Esophagus squamous epithelium (tissue), 5 donors: ENCODE results near the gene RILP. TPM values are rescaled to one million over a fixed set of nuclear protein-coding genes. Genes with fewer than 3 reads are reported as not detected.

Experiments
- DNase-seq: peaks from one replicate; lab custom pipeline; 2025; lab: John Stamatoyannopoulos, UW
- H3K27ac ChIP-seq, 4 donors: fragments of 200-600 bp; sonication (generic); one replicate each; pipeline ENCODE4 v1.5.1; 2016 to 2019; ENCODE audit warnings: mild to moderate bottlenecking in 1 of 4
- H3K27me3 ChIP-seq, 4 donors: fragments of 200-600 bp; sonication (generic); 1 replicate in 3 of 4; 2 replicates in 1 of 4; pipeline versions ENCODE4 v1.5.1 to v1.6.0; 2017 to 2021; ENCODE audit warnings: antibody characterized with exemption in 1 of 4
- H3K36me3 ChIP-seq, 3 donors: fragments of 200-600 bp; sonication (generic); one replicate each; pipeline ENCODE4 v1.5.1; 2016 to 2019
- H3K4me1 ChIP-seq, 3 donors: fragments of 200-600 bp; sonication (generic); one replicate each; pipeline ENCODE4 v1.5.1; 2017 to 2019
- H3K4me3 ChIP-seq, 4 donors: fragments of 200-600 bp; sonication (generic); 1 replicate in 3 of 4; 2 replicates in 1 of 4; pipeline ENCODE4 v1.5.1; 2016 to 2019; ENCODE audit warnings: mild to moderate bottlenecking in 2 of 4, moderate library complexity in 1 of 4
- H3K9me3 ChIP-seq, 3 donors: fragments of 200-600 bp; sonication (generic); one replicate each; pipeline ENCODE4 v1.5.1; 2016 to 2019
- CTCF ChIP-seq, 6 experiments: fragments of 450-650 bp in 4 of 6; fragments of 200-600 bp in 2 of 6; sonication (generic) in 2 of 6; IDR thresholded peaks; one replicate each; pipeline ENCODE4 v1.5.1; 2016 to 2019; ENCODE audit warnings: antibody characterized with exemption in 6 of 6, mild to moderate bottlenecking in 4 of 6, moderate library complexity in 4 of 6
- POLR2A ChIP-seq, 4 donors: fragments of 450-650 bp; IDR thresholded peaks; one replicate each; pipeline ENCODE4 v1.6.1; 2017; ENCODE audit warnings: antibody characterized with exemption in 4 of 4, mild to moderate bottlenecking in 4 of 4, moderate library complexity in 3 of 4
- WGBS, 2 donors: methylation state at CpG; one replicate each; pipeline ENCODE4 v1.1.5; 2018; 5-methylcytosine and 5-hydroxymethylcytosine counted together
- intact Hi-C: fragments of 100-400 bp; cut with DNase I; formaldehyde crosslinking; loops from one replicate; pipeline ENCODE4 v1.15.0; 2022
- total RNA-seq, 4 donors: library from RNA; depleted of rRNA; stranded (reverse); fragments of >200 nt; gene quantifications; one replicate each; pipeline ENCODE4 v1.1.0, GENCODE V29; 2016
- donor health status: DM: yes; HTN: yes; CAD: no.

RILP gene
- total RNA-seq, 4 donors from 2014 or later, result 3.0 to 16.5 (median 13.9) TPM

- H3K4me1 ChIP-seq, result peaks cover 10 to 37% (median 13%) of the 10 kb centered on the region in 3 donors
- no peak overlapping the region for H3K4me3 ChIP-seq
- intact Hi-C loops, result no loop called here
- no peaks in the 10 kb centered on the region for H3K9me3 ChIP-seq
- no peak overlapping the region for H3K27ac ChIP-seq
- peaks cover 0 to 24% (median 15%) of the 10 kb centered on the region in 3 donors for H3K36me3 ChIP-seq
- TF ChIP-seq CTCF (IDR thresholded peaks at IDR 0.05), result no peak
- TF ChIP-seq POLR2A (IDR thresholded peaks at IDR 0.05), result no peak
- H3K27me3 ChIP-seq, result no peaks in the 10 kb centered on the region
- DNase-seq, result no peak
- WGBS, 2 donors, result 41 to 47% methylated on average over 7 of the region's 7 CpGs
Observed at GRCh38 chr17:1686086-1686485, 36.4 kb upstream of the RILP start.

GRCh38 chr17:1684378-1685189, 34.9 kb upstream of the RILP start, which contains the start of gene PRPF8:
TSS of gene PRPF8 (minus strand) at chr17:1684867. CDS start at chr17:1684571, 296 bp downstream.
- WGBS, 2 donors, result 0 to 1% methylated on average over 6 to 52 of the region's 72 CpGs
- DNase-seq, result peak; percentile 91
- intact Hi-C loops, result no loop called here
- Histone ChIP-seq H3K4me1 (peaks cover 10 to 37% (median 13%) of the 10 kb centered on the region in 3 donors), H3K4me3 (peak within 1 kb of the TSS; percentile 69 to 92 (median 82)), H3K36me3 (peaks cover 0 to 39% (median 30%) of the 10 kb centered on the region in 3 donors), H3K27ac (peak within 1 kb of the TSS; percentile 93 to 97 (median 95)), H3K9me3 (no peaks in the 10 kb centered on the region), H3K27me3 (no peaks in the 10 kb centered on the region)
- TF ChIP-seq CTCF (IDR thresholded peaks at IDR 0.05) (peak in 3 of 6 experiments; percentile 8 to 16 (median 15)), POLR2A (IDR thresholded peaks at IDR 0.05) (peak in 3 of 4 donors; percentile 91 to 96 (median 94))

- intact Hi-C loops, result no loop called here
- peaks cover 10 to 37% (median 13%) of the 10 kb centered on the region in 3 donors for H3K4me1 ChIP-seq
- no peaks in the 10 kb centered on the region for H3K9me3 ChIP-seq
- no peak for TF ChIP-seq CTCF (IDR thresholded peaks at IDR 0.05)
- TF ChIP-seq POLR2A (IDR thresholded peaks at IDR 0.05), result no peak
- H3K4me3 ChIP-seq, result peak overlapping the region; percentile 69 to 92 (median 82)
- DNase-seq, result no peak
- peak overlapping the region in 3 of 4 donors; percentile 93 to 97 (median 94) for H3K27ac ChIP-seq
- 50 to 64% methylated on average over 4 to 5 of the region's 5 CpGs for WGBS, 2 donors
- peaks cover 11 to 50% (median 41%) of the 10 kb centered on the region in 3 donors for H3K36me3 ChIP-seq
- no peaks in the 10 kb centered on the region for H3K27me3 ChIP-seq
Observed at GRCh38 chr17:1683459-1683858, 33.8 kb upstream of the RILP start.

GRCh38 chr17:1676401-1676800, 26.7 kb upstream of the RILP start:
- H3K4me3 ChIP-seq, result no peak overlapping the region
- intact Hi-C loops, result no loop called here
- peaks cover 67 to 100% (median 98%) of the 10 kb centered on the region in 3 donors for H3K36me3 ChIP-seq
- DNase-seq, result no peak
- H3K9me3 ChIP-seq, result no peaks in the 10 kb centered on the region
- H3K27me3 ChIP-seq, result no peaks in the 10 kb centered on the region
- WGBS, 2 donors, result 95% methylated on average over 8 to 9 of the region's 13 CpGs
- no peaks in the 10 kb centered on the region for H3K4me1 ChIP-seq
- TF ChIP-seq POLR2A (IDR thresholded peaks at IDR 0.05), result no peak
- TF ChIP-seq CTCF (IDR thresholded peaks at IDR 0.05), result no peak
- H3K27ac ChIP-seq, result no peak overlapping the region
